SJSA1 (cell line): ENCODE data around the gene PLIN3. TPM values are rescaled to one million over a fixed set of nuclear protein-coding genes. Genes with fewer than 3 reads are reported as not detected.
"Not testable (repeated sequence)": the region's sequence is repeated elsewhere in the genome, so short reads cannot be mapped to it uniquely, and the experiment has no call there.

Experiments
- DNase-seq, 2 experiments: peaks; one replicate each; pipeline ENCODE4 v3.0.0-alpha.2; 2015 to 2020; ENCODE audit warnings: low spot score in 2 of 2, low read depth in 1 of 2
- H3K27ac ChIP-seq: fragments of 250-450 bp; sonication (Bioruptor Pico); 2 replicates; pipeline ENCODE4 v1.5.1; 2020; ENCODE audit warnings: mild to moderate bottlenecking, moderate library complexity
- H3K27me3 ChIP-seq: fragments of 250-450 bp; sonication (Bioruptor Pico); replicated peaks from 2 replicates; pipeline ENCODE4 v1.5.1; 2020; ENCODE audit warnings: mild to moderate bottlenecking, moderate library complexity
- H3K36me3 ChIP-seq: fragments of 250-450 bp; sonication (Bioruptor Pico); 2 replicates; pipeline ENCODE4 v1.5.1; 2020; ENCODE audit warnings: mild to moderate bottlenecking
- H3K4me1 ChIP-seq: fragments of 250-450 bp; sonication (Bioruptor Pico); replicated peaks from 2 replicates; pipeline ENCODE4 v1.6.1; 2021; ENCODE audit warnings: mild to moderate bottlenecking
- H3K4me3 ChIP-seq: fragments of 250-450 bp; sonication (Bioruptor Pico); 2 replicates; pipeline ENCODE4 v1.5.1; 2020; ENCODE audit warnings: mild to moderate bottlenecking
- H3K9me3 ChIP-seq: fragments of 250-450 bp; sonication (Bioruptor Pico); replicated peaks from 2 replicates; pipeline ENCODE4 v1.5.1; 2020; ENCODE audit warnings: mild to moderate bottlenecking
- total RNA-seq: library from RNA; depleted of rRNA; stranded (reverse); fragments of >200 nt; shearing (Covaris generic); gene quantifications from 2 replicates; pipeline ENCODE4 v1.2.3, GENCODE V29; 2014

Gene PLIN3
- total RNA-seq, 1 experiment from 2014 or later: 210 TPM

- not testable (repeated sequence) for H3K27me3 ChIP-seq, DNase-seq, H3K27ac ChIP-seq, H3K9me3 ChIP-seq, H3K4me1 ChIP-seq, H3K4me3 ChIP-seq
- H3K36me3 ChIP-seq: peaks cover 48% of the 10 kb centered on the region
Measured at GRCh38 chr19:4822354-4822753, 45.1 kb downstream of the PLIN3 start.

DNA sequence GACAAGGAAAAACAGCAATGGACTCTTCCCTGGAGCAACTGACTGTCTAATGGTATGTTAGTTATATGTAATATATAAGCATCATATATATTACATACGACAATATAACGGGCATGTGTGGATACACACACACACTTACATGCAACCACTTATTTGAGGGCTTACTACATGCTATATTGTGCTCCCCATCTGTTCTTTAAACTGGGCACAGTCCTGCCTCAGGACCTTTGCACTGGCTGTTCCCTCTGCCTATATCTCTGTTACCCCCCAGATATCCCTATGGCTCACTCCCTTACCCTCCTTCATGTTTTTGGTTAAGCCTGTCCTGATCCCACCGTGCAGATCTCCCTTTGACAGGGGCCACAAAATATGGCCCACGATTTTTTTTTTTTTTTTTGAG, 46.2 kb downstream of the PLIN3 start:
- DNase-seq: no peak
- Histone ChIP-seq H3K27me3 (no peaks in the 10 kb centered on the region), H3K36me3 (peaks cover 53% of the 10 kb centered on the region), H3K4me1 (no peaks in the 10 kb centered on the region), H3K27ac (no peak overlapping the region), H3K4me3 (no peak overlapping the region), H3K9me3 (no peaks in the 10 kb centered on the region)

DNA sequence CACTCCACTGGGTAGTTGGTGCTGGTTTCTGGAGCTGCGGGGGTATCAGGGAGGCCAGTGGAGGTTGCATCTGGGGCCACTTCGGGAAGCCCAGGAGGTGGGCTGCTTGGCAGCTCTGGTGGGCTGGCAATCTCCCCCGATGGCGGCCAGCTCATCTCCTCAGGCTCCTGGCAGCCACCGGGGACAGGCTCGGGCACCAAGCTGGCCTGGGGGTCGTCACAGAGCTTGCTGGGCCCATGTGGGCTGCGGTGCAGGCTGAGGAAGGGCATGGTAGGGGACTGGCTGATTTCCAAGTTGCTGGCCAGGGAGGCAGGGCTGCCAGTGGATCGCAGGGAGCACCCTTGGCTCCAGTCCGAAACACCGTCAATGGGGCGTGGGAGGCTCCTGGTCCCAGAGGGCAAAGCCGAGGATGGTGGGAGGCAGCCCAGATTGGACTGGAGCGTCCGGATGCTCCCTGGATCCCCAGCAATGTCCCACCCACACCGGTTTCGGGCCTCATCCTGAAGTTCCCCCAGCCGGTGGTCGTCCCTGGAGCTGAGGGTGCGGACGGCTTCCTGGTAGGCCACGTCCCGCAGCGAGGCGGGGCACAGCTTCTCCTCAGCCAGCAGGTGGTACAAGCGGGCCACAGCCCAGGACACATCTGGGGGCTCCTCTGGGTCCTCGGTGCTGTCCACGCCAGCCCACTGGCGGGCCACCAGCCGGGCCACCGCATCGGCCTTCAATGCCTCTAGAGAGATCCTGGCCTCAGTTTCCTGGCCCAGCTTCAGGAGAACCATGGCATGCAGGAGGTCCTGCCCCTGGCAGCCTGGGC, 49.8 kb downstream of the PLIN3 start:
- no peak overlapping the region for H3K27ac ChIP-seq
- DNase-seq: no peak
- peaks cover 29% of the 10 kb centered on the region for H3K4me1 ChIP-seq
- no peaks in the 10 kb centered on the region for H3K27me3 ChIP-seq
- no peaks in the 10 kb centered on the region for H3K9me3 ChIP-seq
- H3K4me3 ChIP-seq: no peak overlapping the region
- H3K36me3 ChIP-seq: peaks cover 54% of the 10 kb centered on the region

DNA sequence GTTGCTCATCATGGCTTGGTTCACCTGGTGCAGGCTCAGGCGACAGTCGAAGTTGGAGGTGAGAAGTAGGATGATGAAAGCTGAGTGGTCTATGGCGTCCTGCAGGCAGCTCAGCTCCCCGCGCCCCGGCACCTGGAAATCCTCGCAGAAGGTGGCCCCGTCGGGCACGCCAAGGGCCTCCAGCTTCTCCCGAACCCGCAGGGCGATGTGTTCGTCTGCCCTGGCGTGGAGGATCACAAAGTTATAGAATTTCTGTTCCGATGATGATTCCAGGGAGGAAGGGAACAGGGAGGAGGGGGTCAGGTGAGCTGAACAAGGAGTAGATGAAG, 50.6 kb downstream of the PLIN3 start:
- Histone ChIP-seq H3K9me3 (no peaks in the 10 kb centered on the region), H3K36me3 (peaks cover 48% of the 10 kb centered on the region), H3K27me3 (no peaks in the 10 kb centered on the region), H3K4me1 (peaks cover 34% of the 10 kb centered on the region), H3K4me3 (no peak overlapping the region), H3K27ac (no peak overlapping the region)
- DNase-seq: no peak

GRCh38 chr19:4816202-4816949, 51.1 kb downstream of the PLIN3 start:
- peaks cover 34% of the 10 kb centered on the region for H3K4me1 ChIP-seq

GRCh38 chr19:4815426-4816201, 51.9 kb downstream of the PLIN3 start:
- H3K4me1 ChIP-seq: peaks cover 34% of the 10 kb centered on the region
- no peaks in the 10 kb centered on the region for H3K27me3 ChIP-seq
- H3K36me3 ChIP-seq: peaks cover 45% of the 10 kb centered on the region
- peak; percentile 71 to 92 for DNase-seq
- no peak overlapping the region for H3K27ac ChIP-seq
- H3K4me3 ChIP-seq: no peak overlapping the region
- H3K9me3 ChIP-seq: no peaks in the 10 kb centered on the region

More at GRCh38 chr19:4816202-4816949, 51.1 kb downstream of the PLIN3 start:
- Histone ChIP-seq H3K4me3 (no peak overlapping the region), H3K27ac (no peak overlapping the region), H3K9me3 (no peaks in the 10 kb centered on the region), H3K36me3 (peaks cover 48% of the 10 kb centered on the region), H3K27me3 (no peaks in the 10 kb centered on the region)
- no peak for DNase-seq

GRCh38 chr19:4814625-4815425, 52.6 kb downstream of the PLIN3 start:
- Histone ChIP-seq H3K36me3 (peaks cover 45% of the 10 kb centered on the region), H3K9me3 (no peaks in the 10 kb centered on the region), H3K27me3 (no peaks in the 10 kb centered on the region), H3K4me1 (peaks cover 34% of the 10 kb centered on the region), H3K4me3 (no peak overlapping the region), H3K27ac (no peak overlapping the region)
- peak in 1 of 2 experiments; percentile 51 for DNase-seq

- Histone ChIP-seq H3K36me3 (peaks cover 14% of the 10 kb centered on the region), H3K4me3 (no peak overlapping the region), H3K4me1 (peaks cover 34% of the 10 kb centered on the region), H3K9me3 (no peaks in the 10 kb centered on the region), H3K27ac (no peak overlapping the region), H3K27me3 (no peaks in the 10 kb centered on the region)
- DNase-seq: peak; percentile 60 to 87
Measured at GRCh38 chr19:4811328-4812131, 55.9 kb downstream of the PLIN3 start.

- no peak for DNase-seq
- H3K27ac ChIP-seq: no peak overlapping the region
- H3K36me3 ChIP-seq: no peaks in the 10 kb centered on the region
- no peak overlapping the region for H3K4me3 ChIP-seq
- no peaks in the 10 kb centered on the region for H3K27me3 ChIP-seq
- peaks cover 6% of the 10 kb centered on the region; the same call in 1 of the 2 replicates for H3K4me1 ChIP-seq
- peaks cover 3% of the 10 kb centered on the region; the same call in 1 of the 2 replicates for H3K9me3 ChIP-seq
Measured at GRCh38 chr19:4807188-4807587, 60.3 kb downstream of the PLIN3 start.

DNA sequence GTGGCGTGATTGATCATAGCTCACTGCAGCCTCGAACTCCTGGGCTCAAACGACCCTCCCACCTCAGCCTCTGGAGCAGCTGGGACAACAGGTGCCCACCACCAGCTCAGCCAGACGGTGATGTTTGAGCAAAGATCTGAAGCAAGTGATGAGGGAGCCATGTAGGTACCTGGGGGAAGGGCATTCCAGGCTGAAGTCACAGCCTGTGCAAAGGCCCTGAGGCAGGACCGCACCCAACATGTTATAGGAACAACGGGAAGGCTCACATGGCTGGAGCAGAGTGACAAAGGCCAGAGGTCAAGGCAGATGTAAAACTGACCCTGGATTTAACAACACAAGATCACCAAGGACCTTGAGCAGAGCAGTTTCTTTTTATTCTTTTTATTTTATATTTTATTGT, 61.1 kb downstream of the PLIN3 start:
- DNase-seq: no peak
- peaks cover 6% of the 10 kb centered on the region; the same call in 1 of the 2 replicates for H3K4me1 ChIP-seq
- H3K4me3 ChIP-seq: no peak overlapping the region
- no peak overlapping the region for H3K27ac ChIP-seq
- H3K36me3 ChIP-seq: no peaks in the 10 kb centered on the region
- H3K9me3 ChIP-seq: peaks cover 3% of the 10 kb centered on the region; the same call in 1 of the 2 replicates
- no peaks in the 10 kb centered on the region for H3K27me3 ChIP-seq

- not testable (repeated sequence) for H3K4me3 ChIP-seq, H3K4me1 ChIP-seq, H3K9me3 ChIP-seq, H3K27ac ChIP-seq, DNase-seq, H3K36me3 ChIP-seq, H3K27me3 ChIP-seq
Measured at GRCh38 chr19:4805140-4805539, 62.3 kb downstream of the PLIN3 start.
